HEK293 (cell line): Measurements from ENCODE around the gene CYB5D1.

ENCODE experiments used
- CTCF ChIA-PET: fragments of 350-600 bp; formaldehyde crosslinking; extraction: SDS; loops from one replicate; lab custom pipeline; 2021; ENCODE audit warnings: antibody characterized with exemption; lab: Yijun Ruan, JAX
- POLR2A ChIA-PET: fragments of 300-600 bp; formaldehyde crosslinking; extraction: SDS; loops from one replicate; lab custom pipeline; 2020; ENCODE audit warnings: antibody characterized with exemption, inconsistent platforms; lab: Yijun Ruan, JAX
- H3K27ac ChIP-seq: fragments of 200-500 bp; sonication (Bioruptor generic); 2 replicates; pipeline ENCODE4 v1.5.1; 2014; ENCODE audit warnings: low read depth, low read length, control low read depth, inconsistent platforms; ENCODE audit errors: extremely low read depth
- H3K36me3 ChIP-seq, 2 experiments: fragments of 200-500 bp in 1 of 2; sonication (Bioruptor generic) in 1 of 2; 1 replicate in 1 of 2; 2 replicates in 1 of 2; pipeline ENCODE4 v1.5.1; 2014 to 2017; ENCODE audit warnings: inconsistent platforms in 2 of 2, low read length in 2 of 2; ENCODE audit not compliant: control insufficient read depth in 2 of 2, insufficient read depth in 1 of 2
- H3K4me1 ChIP-seq: fragments of 200-500 bp; sonication (Bioruptor generic); 2 replicates; pipeline ENCODE4 v1.5.1; 2014; ENCODE audit warnings: mild to moderate bottlenecking, low read length, inconsistent platforms; ENCODE audit not compliant: control insufficient read depth, insufficient read depth
- H3K4me3 ChIP-seq: 2 replicates; pipeline ENCODE4 v1.5.1; 2011; ENCODE audit warnings: low read depth, mild to moderate bottlenecking, control low read depth, low read length, moderate library complexity
- H3K9me3 ChIP-seq: fragments of 200-500 bp; sonication (Bioruptor generic); 2 replicates; pipeline ENCODE4 v1.5.1; 2014; ENCODE audit warnings: low read depth, low read length, inconsistent platforms; ENCODE audit not compliant: control insufficient read depth, insufficient read depth
- BCL11A ChIP-seq: fragments of 450-650 bp; formaldehyde crosslinking; IDR thresholded peaks from 2 replicates; pipeline ENCODE4 v1.5.1; 2016; ENCODE audit warnings: low read depth, missing biosample characterization, missing genetic modification characterization
- GLIS2 ChIP-seq: fragments of 450-650 bp; formaldehyde crosslinking; IDR thresholded peaks from 2 replicates; pipeline ENCODE4 v1.5.1; 2016; ENCODE audit warnings: missing biosample characterization, missing genetic modification characterization
- KLF8 ChIP-seq: fragments of 450-650 bp; formaldehyde crosslinking; IDR thresholded peaks from 2 replicates; pipeline ENCODE4 v1.5.1; 2016; ENCODE audit warnings: missing biosample characterization, missing genetic modification characterization
- SALL2 ChIP-seq: fragments of 450-650 bp; formaldehyde crosslinking; IDR thresholded peaks from 2 replicates; pipeline ENCODE4 v1.5.0; 2017; ENCODE audit warnings: missing biosample characterization, mild to moderate bottlenecking, missing genetic modification characterization, borderline replicate concordance
- SP2 ChIP-seq: fragments of 450-650 bp; formaldehyde crosslinking; IDR thresholded peaks from 2 replicates; pipeline ENCODE4 v1.5.1; 2016; ENCODE audit warnings: missing biosample characterization, missing genetic modification characterization
- YY1 ChIP-seq: fragments of 450-650 bp; formaldehyde crosslinking; IDR thresholded peaks from 2 replicates; pipeline ENCODE4 v1.5.1; 2018; ENCODE audit warnings: missing biosample characterization, missing genetic modification characterization
- ZBTB48 ChIP-seq: fragments of 450-650 bp; formaldehyde crosslinking; IDR thresholded peaks from 2 replicates; pipeline ENCODE4 v1.5.1; 2016; ENCODE audit warnings: missing biosample characterization, missing genetic modification characterization
- ZNF184 ChIP-seq: fragments of 450-650 bp; IDR thresholded peaks from 2 replicates; pipeline ENCODE4 v1.5.1; 2018; ENCODE audit warnings: missing biosample characterization, mild to moderate bottlenecking, missing genetic modification characterization
- ZNF214 ChIP-seq: fragments of 450-650 bp; formaldehyde crosslinking; IDR thresholded peaks from 2 replicates; pipeline ENCODE4 v1.5.1; 2017; ENCODE audit warnings: missing biosample characterization, mild to moderate bottlenecking, missing genetic modification characterization, borderline replicate concordance
- ZNF280D ChIP-seq: fragments of 450-650 bp; formaldehyde crosslinking; IDR thresholded peaks from 2 replicates; pipeline ENCODE4 v1.5.1; 2016; ENCODE audit warnings: missing biosample characterization, missing genetic modification characterization
- ZNF335 ChIP-seq: fragments of 450-650 bp; formaldehyde crosslinking; conservative IDR thresholded peaks from 2 replicates; pipeline ENCODE4 v1.5.1; 2016; ENCODE audit warnings: missing biosample characterization, missing genetic modification characterization
- ZNF354C ChIP-seq: fragments of 450-650 bp; formaldehyde crosslinking; IDR thresholded peaks from 2 replicates; pipeline ENCODE4 v1.5.1; 2016; ENCODE audit warnings: missing biosample characterization, missing genetic modification characterization, low read depth, borderline replicate concordance
- ZNF398 ChIP-seq: fragments of 450-650 bp; formaldehyde crosslinking; IDR thresholded peaks from 2 replicates; pipeline ENCODE4 v1.5.1; 2017; ENCODE audit warnings: missing biosample characterization, missing genetic modification characterization
- ZNF48 ChIP-seq: fragments of 450-650 bp; formaldehyde crosslinking; IDR thresholded peaks from 2 replicates; pipeline ENCODE4 v1.5.1; 2016; ENCODE audit warnings: missing biosample characterization, missing genetic modification characterization
- ZNF561 ChIP-seq: fragments of 450-650 bp; IDR thresholded peaks from 2 replicates; pipeline ENCODE4 v1.5.1; 2018; ENCODE audit warnings: missing biosample characterization, missing genetic modification characterization, borderline replicate concordance
- ZNF585B ChIP-seq: fragments of 450-650 bp; formaldehyde crosslinking; IDR thresholded peaks from 2 replicates; pipeline ENCODE4 v1.5.1; 2016; ENCODE audit warnings: missing biosample characterization, missing genetic modification characterization
- ZNF596 ChIP-seq: fragments of 450-650 bp; IDR thresholded peaks from 2 replicates; pipeline ENCODE4 v1.5.0; 2018; ENCODE audit warnings: missing biosample characterization, mild to moderate bottlenecking, missing genetic modification characterization, moderate library complexity
- ZNF623 ChIP-seq: fragments of 450-650 bp; formaldehyde crosslinking; IDR thresholded peaks from 2 replicates; pipeline ENCODE4 v1.5.1; 2016; ENCODE audit warnings: missing biosample characterization, missing genetic modification characterization
- ZNF664 ChIP-seq: fragments of 450-650 bp; formaldehyde crosslinking; IDR thresholded peaks from 2 replicates; pipeline ENCODE4 v1.5.1; 2016; ENCODE audit warnings: missing biosample characterization, missing genetic modification characterization
- ZNF677 ChIP-seq: fragments of 450-650 bp; IDR thresholded peaks from 2 replicates; pipeline ENCODE4 v1.5.0; 2018; ENCODE audit warnings: missing biosample characterization, mild to moderate bottlenecking, missing genetic modification characterization, moderate library complexity
- ZNF707 ChIP-seq: fragments of 450-650 bp; formaldehyde crosslinking; IDR thresholded peaks from 2 replicates; pipeline ENCODE4 v1.5.1; 2016; ENCODE audit warnings: missing biosample characterization, missing genetic modification characterization
- ZNF785 ChIP-seq: fragments of 450-650 bp; formaldehyde crosslinking; IDR thresholded peaks from 2 replicates; pipeline ENCODE4 v1.5.1; 2016; ENCODE audit warnings: missing biosample characterization, missing genetic modification characterization
- ZNF791 ChIP-seq: fragments of 450-650 bp; formaldehyde crosslinking; IDR thresholded peaks from 2 replicates; pipeline ENCODE4 v1.5.1; 2016; ENCODE audit warnings: missing biosample characterization, missing genetic modification characterization
- ZXDB ChIP-seq: fragments of 450-650 bp; formaldehyde crosslinking; IDR thresholded peaks from 2 replicates; pipeline ENCODE4 v1.5.1; 2016; ENCODE audit warnings: missing biosample characterization, missing genetic modification characterization

Gene CYB5D1

GRCh38 chr17:7839876-7840261 is 17.9 kb upstream of the CYB5D1 start (continued):
- TF ChIP-seq ZBTB48 (tag by site-specific recombination) (no peak), ZNF707 (tag by site-specific recombination) (no peak), ZNF335 (no peak), ZXDB (tag by site-specific recombination) (no peak), GLIS2 (tag by site-specific recombination) (peak; percentile 26; the same call in 1 of the 2 replicates), ZNF791 (tag by site-specific recombination) (no peak), ZNF48 (no peak), ZNF184 (tag by site-specific recombination) (no peak), SP2 (tag by site-specific recombination) (0 out of 2 replicates have a peak, but pooled peaks have one; percentile 11), ZNF354C (tag by site-specific recombination) (no peak), ZNF280D (no peak), ZNF596 (tag by site-specific recombination) (no peak), ZNF677 (tag by site-specific recombination) (no peak), ZNF623 (tag by site-specific recombination) (no peak), KLF8 (tag by site-specific recombination) (0 out of 2 replicates have a peak, but pooled peaks have one; percentile 24), BCL11A (tag by site-specific recombination) (0 out of 2 replicates have a peak, but pooled peaks have one; percentile 35), YY1 (tag by site-specific recombination) (no peak), ZNF214 (tag by site-specific recombination) (no peak)

- Histone ChIP-seq H3K27ac (0 out of 2 replicates have a peak overlapping the region, but pooled peaks have one; percentile 5), H3K4me3 (no peak overlapping the region), H3K4me1 (peaks cover 31% of the 10 kb centered on the region), H3K36me3 (peaks cover 0 to 8% of the 10 kb centered on the region in 2 experiments; a peak in 1 of 3 replicates), H3K9me3 (no peaks in the 10 kb centered on the region)
- TF ChIP-seq ZNF398: no peak
- TF ChIP-seq ZNF664 (tag by site-specific recombination): no peak
- no peak for TF ChIP-seq ZNF561 (tag by site-specific recombination)
- no peak for TF ChIP-seq ZNF585B (tag by site-specific recombination)
- TF ChIP-seq ZNF785: no peak
- no peak for TF ChIP-seq SALL2 (tag by site-specific recombination)
- CTCF ChIA-PET: interaction anchor here (0.6 to 2.0 kb wide), 11 partner anchors 16 to 404 kb away, joined by 3 to 7 read pairs (median 4); partner anchors contain the start of genes NAA38 and RNF227
- POLR2A ChIA-PET: interaction anchor here (7.7 kb wide), 1 partner anchor 16 kb away, joined by 110 read pairs; the partner anchor contains the start of genes CYB5D1, NAA38 and TMEM88
Measured at GRCh38 chr17:7840441-7840840, 17.4 kb upstream of the CYB5D1 start.
